ENCODE results near the gene COL1A2. TPM values are rescaled to one million over a fixed set of nuclear protein-coding genes. Genes with fewer than 3 reads are reported as not detected.

Gene COL1A2
- total and polyA plus RNA-seq, 2 of the 4 experiments (the other 2 are of a cell fraction): 1,211 to 4,454 TPM

DNA sequence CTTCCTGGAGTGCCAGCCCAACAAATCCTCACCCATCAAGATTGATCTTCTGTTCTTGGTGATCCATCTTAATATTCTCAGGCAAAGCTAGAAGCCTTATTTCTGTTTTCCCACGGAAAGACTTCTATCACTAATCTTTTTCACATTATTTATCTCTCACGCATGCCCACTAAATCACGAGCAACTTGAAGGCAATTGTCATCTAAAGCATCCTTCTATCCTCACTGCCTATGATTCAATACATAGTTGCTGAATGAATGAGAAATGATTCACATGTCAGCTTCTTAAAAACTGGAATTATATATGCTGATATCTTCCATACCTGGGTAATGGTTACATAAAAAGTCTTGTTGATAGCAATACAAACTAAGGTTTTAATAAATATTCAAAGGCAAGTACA, 12.6 kb upstream of the COL1A2 start:
- peak overlapping the region; percentile 46; the same call in 1 of the 2 replicates for H3K4me2 ChIP-seq (ENCODE audit: low read depth, low read length)
- H4K91ac ChIP-seq (ENCODE audit: insufficient read depth, low read depth, low read length): peak overlapping the region; percentile 26; the same call in 1 of the 2 replicates
- H3K27ac ChIP-seq (ENCODE audit: insufficient read depth, low read length): no peak overlapping the region
- H3K18ac ChIP-seq (ENCODE audit: low read depth, low read length): peak overlapping the region; percentile 84; the same call in 1 of the 2 replicates
- peaks cover 11 to 18% of the 10 kb centered on the region in 2 experiments; a peak in 3 of 4 replicates for H3K79me1 ChIP-seq (ENCODE audit: low read depth in 1 of 2, low read length in 2 of 2)
- H3K4ac ChIP-seq (ENCODE audit: low read depth, low read length): peak overlapping the region; percentile 49; the same call in 1 of the 2 replicates
- WGBS, 2 experiments (ENCODE audit: extremely low coverage in 2 of 2, insufficient read length in 1 of 2): no CpG with 5 or more reads among the region's 3 CpGs
- H3K36me3 ChIP-seq (ENCODE audit: control insufficient read depth, insufficient read depth, low read length): no peaks in the 10 kb centered on the region
- no peak overlapping the region for H2AK5ac ChIP-seq (ENCODE audit: low read depth, low read length)
- ChIA-PET POLR2A (ENCODE audit: unreplicated experiment) (no interaction called here), CTCF (interaction anchor here (0.8 kb wide), 1 partner anchor 87 kb away, joined by 3 read pairs; no protein-coding TSS in a partner anchor)
- no peaks in the 10 kb centered on the region for H3K27me3 ChIP-seq (ENCODE audit: control insufficient read depth, insufficient read depth, low read length)
- no peak overlapping the region for H2AK9ac ChIP-seq (replicated peaks; ENCODE audit: low read depth, low read length, poor library complexity)
- H3K56ac ChIP-seq (ENCODE audit: extremely low read depth, insufficient read depth, low read length): no peak overlapping the region
- DNase-seq (peak; percentile 69), ATAC-seq (ENCODE audit: low read depth) (peak; percentile 58)
- no peak overlapping the region for H3K9ac ChIP-seq (ENCODE audit: low read depth, low read length)
- H4K8ac ChIP-seq (ENCODE audit: low read depth in 2 of 2, low read length in 2 of 2): peak overlapping the region in 1 of 2 experiments; percentile 51; a peak in 1 of 4 replicates
- H3K4me3 ChIP-seq (ENCODE audit: insufficient read depth, low read depth, low read length): no peak overlapping the region
- H4K5ac ChIP-seq (ENCODE audit: low read depth, low read length): no peak overlapping the region; the same call in 1 of the 2 replicates
- in situ Hi-C loops (cut with MboI; ENCODE audit: low sequenced_read_pairs) (no loop called here), dilution Hi-C loops (cut with HindIII; ENCODE audit: low sequenced_read_pairs, unreplicated experiment) (no loop called here), intact Hi-C loops (cut with micrococcal nuclease) (no loop called here)
- H2BK15ac ChIP-seq (ENCODE audit: low read depth, low read length): 0 out of 3 replicates have a peak overlapping the region, but pooled peaks have one; percentile 84
- H3K23ac ChIP-seq (ENCODE audit: low read depth, low read length): peak overlapping the region; percentile 3; the same call in 1 of the 2 replicates
- peak overlapping the region; percentile 66; the same call in 1 of the 2 replicates for H3K14ac ChIP-seq (replicated peaks; ENCODE audit: low read depth, low read length)
- peak overlapping the region; percentile 85 for H2BK5ac ChIP-seq (ENCODE audit: low read depth, low read length, poor library complexity, severe bottlenecking)
- peak overlapping the region; percentile 57 for H2BK20ac ChIP-seq (ENCODE audit: low read depth, low read length)
- peaks cover 17% of the 10 kb centered on the region for H3K4me1 ChIP-seq (ENCODE audit: control insufficient read depth, insufficient read depth, low read length)
- peak overlapping the region; percentile 54; the same call in 1 of the 2 replicates for H2BK120ac ChIP-seq (ENCODE audit: low read depth, low read length)
- no peak overlapping the region for H2AFZ ChIP-seq (replicated peaks; ENCODE audit: low read length, poor library complexity)
- H3K9me1 ChIP-seq (ENCODE audit: insufficient read depth, low read length): peaks cover 5% of the 10 kb centered on the region; the same call in 1 of the 2 replicates
- H3K9me3 ChIP-seq (ENCODE audit: control insufficient read depth, insufficient read depth, low read length): no peaks in the 10 kb centered on the region
- H4K20me1 ChIP-seq (ENCODE audit: insufficient read depth, low read length): no peaks in the 10 kb centered on the region
- no TSS peak for BruUV-seq (replicated peaks)
- no peak for TF ChIP-seq CTCF (conservative IDR thresholded peaks at IDR 0.05; ENCODE audit: low read depth, low read length)
- TF ChIP-seq POLR2A (IDR thresholded peaks at IDR 0.05; ENCODE audit: low read depth, low read length): no peak
- TF ChIP-seq RFX5 (IDR thresholded peaks at IDR 0.05; ENCODE audit: low read depth, low read length): no peak
- TF ChIP-seq MXI1 (IDR thresholded peaks at IDR 0.05; ENCODE audit: borderline replicate concordance, low read depth, low read length): no peak
- no peak for TF ChIP-seq RCOR1 (IDR thresholded peaks at IDR 0.05; ENCODE audit: insufficient replicate concordance, low read length)
- TF ChIP-seq CEBPB (IDR thresholded peaks at IDR 0.05; ENCODE audit: low read depth, low read length): 0 out of 2 replicates have a peak, but pooled peaks have one; percentile 16
- no peak for TF ChIP-seq SMC3 (IDR thresholded peaks at IDR 0.05; ENCODE audit: low read depth, low read length)
- TF ChIP-seq MAZ (IDR thresholded peaks at IDR 0.05; ENCODE audit: borderline replicate concordance, low read depth, low read length): no peak
- no peak for TF ChIP-seq MAFK (IDR thresholded peaks at IDR 0.05; ENCODE audit: low read depth, low read length)
- TF ChIP-seq CHD1 (IDR thresholded peaks at IDR 0.05; ENCODE audit: low read depth, low read length): no peak
- TF ChIP-seq NFE2L2 (IDR thresholded peaks at IDR 0.05; ENCODE audit: low read depth, low read length): no peak
- 0 out of 2 replicates have a peak, but pooled peaks have one; percentile 34 for TF ChIP-seq BHLHE40 (IDR thresholded peaks at IDR 0.05; ENCODE audit: low read depth, low read length)
- TF ChIP-seq USF2 (IDR thresholded peaks at IDR 0.05; ENCODE audit: low read depth, low read length): no peak
- TF ChIP-seq ELK1 (IDR thresholded peaks at IDR 0.05; ENCODE audit: borderline replicate concordance, low read depth, low read length): no peak
- TF ChIP-seq FOS (IDR thresholded peaks at IDR 0.05; ENCODE audit: low read depth, low read length): peak; percentile 10; the same call in 1 of the 2 replicates
